ENCODE measurements around the gene SLC45A3.

SLC45A3 gene

GRCh38 chr1:205699416-205699815 is 19.1 kb upstream of the SLC45A3 start:
- no peak for DNase-seq

GRCh38 chr1:205698921-205699320 is 18.6 kb upstream of the SLC45A3 start:
- DNase-seq = no peak

GRCh38 chr1:205693421-205693991 is 13.2 kb upstream of the SLC45A3 start:
- no peak for DNase-seq

DNA sequence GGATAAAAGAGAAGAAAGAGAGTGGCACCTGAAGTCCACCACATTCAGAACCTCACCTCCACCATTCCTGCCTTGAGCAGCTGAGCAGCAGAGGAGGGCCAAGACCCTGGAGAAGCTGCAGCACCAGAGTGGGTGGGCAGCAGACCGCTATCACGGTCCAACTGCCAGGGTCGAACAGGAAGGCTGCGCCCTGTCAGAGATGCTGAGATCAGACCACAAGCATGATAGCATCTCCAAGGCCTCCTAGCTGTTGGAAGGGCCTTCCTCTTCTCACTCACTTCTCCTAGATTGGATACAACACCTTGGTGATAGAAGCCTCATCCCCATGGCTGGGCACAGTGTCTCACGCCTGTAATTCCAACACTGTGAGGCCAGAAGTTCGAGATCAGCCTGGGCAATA is 12.1 kb upstream of the SLC45A3 start:
- DNase-seq = no peak

DNA sequence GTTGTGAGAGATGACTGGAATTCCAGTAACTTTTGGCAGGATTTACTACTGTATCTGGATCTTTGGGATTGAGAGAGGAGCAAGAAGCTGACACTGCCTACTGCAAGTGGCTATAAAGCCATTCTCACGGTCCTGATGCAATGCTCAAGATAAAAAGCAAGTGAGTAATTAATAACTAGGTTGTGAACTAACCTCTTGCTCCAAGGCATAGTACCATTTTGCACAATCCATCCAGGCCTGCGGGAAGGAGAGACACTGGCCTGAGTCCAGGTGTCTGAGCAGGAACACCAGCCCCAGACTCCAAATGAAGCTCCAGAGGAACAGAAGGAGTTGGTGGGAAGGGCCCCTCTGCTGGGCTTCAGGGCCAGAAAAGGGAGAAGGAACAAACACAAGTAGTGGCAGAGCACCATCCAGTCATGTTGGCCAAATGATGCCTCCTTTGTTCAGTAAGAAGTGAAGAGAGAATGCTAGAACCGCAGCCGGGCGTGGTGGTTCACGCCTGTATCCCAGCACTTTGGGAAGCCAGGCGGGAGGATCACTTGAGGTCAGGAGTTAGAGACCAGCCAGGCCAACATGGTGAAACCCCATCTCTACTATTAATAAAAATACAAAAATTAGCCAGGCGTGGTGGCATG is 9.9 kb upstream of the SLC45A3 start:
- no peak for DNase-seq

DNA sequence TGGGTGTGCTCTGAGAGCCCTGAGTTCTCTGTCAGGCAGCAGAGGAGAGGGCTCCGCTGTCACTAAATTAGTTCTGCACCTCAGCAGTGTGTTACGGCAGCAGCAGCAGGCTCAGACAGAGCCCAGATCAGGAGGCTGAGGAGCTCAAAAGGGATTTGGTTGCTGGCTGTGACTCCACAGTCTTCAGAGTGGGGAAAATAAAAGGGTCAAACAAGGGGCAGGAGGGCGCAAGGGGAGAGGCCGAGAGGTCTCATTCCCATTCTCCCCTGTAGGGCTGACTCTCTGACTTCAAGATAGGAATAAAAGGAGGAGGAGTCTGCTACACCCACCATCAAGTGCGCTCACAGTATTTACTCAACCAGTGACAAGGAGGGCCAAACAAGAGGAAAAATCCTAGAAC is 9.2 kb upstream of the SLC45A3 start:
- DNase-seq = no peak

DNA sequence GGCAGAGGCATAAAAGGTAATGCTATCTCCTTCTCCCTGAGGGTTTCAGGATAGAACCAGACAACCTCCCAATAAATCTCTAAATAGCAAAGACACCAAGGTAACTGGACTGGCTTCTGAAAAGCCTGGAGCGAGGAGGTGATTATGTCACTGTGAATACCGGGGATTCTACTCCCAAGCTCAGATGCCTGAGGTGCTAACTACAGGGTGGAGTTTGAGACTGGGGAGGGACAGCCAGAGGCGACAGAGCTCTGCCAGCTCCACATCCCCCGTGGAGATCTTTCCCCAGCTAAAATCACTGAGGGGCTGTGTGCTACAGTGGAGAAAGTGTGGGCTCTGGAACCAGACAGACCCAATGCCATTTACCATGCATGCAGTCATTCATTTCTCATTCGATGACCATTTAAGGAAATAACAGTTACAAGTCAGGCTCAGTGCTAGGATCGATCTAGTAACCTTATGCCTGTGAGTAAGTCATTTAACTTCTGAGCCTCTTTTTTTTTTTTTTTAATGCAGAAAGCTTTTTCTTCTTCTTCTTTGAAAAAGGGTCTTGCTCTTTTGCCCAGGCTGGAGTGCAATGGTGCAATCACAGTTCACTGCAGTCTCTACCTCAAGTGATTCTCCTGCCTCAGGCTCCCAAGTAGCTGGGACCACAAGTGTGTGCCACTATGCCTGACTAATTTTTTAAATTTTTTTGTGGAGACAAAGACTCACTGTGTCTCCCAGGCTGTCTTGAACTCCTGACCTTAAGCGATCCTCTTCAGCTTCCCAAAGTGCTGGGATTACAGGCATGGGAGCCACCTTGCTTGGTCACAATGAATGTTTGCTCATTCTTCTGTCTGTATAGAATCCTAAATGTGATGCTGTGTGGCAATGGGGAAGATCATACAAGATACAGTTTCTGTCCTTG is 8.1 kb upstream of the SLC45A3 start:
- DNase-seq = no peak

DNA sequence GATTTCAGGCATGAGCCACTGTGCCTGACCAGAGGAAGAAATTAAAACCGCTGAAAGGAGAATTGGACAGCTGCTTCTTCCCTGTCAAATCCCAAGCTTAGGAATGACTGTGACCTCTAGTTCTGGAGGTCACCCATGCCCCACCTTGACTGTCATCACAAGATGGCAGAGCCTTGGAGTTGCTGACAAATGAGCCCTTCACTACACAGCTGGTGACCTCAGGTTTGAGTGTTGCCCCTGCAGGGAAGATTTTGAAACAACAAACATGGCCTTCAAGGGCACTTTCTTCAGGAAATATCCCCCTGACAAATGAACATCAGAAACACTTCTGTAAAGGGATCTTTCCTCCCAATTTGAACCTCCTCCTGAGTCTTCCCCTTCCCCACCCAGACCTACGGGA is 6.9 kb upstream of the SLC45A3 start:
- DNase-seq = no peak

- no peak for DNase-seq
Observed at GRCh38 chr1:205681364-205681763, 1.1 kb upstream of the SLC45A3 start.

DNA sequence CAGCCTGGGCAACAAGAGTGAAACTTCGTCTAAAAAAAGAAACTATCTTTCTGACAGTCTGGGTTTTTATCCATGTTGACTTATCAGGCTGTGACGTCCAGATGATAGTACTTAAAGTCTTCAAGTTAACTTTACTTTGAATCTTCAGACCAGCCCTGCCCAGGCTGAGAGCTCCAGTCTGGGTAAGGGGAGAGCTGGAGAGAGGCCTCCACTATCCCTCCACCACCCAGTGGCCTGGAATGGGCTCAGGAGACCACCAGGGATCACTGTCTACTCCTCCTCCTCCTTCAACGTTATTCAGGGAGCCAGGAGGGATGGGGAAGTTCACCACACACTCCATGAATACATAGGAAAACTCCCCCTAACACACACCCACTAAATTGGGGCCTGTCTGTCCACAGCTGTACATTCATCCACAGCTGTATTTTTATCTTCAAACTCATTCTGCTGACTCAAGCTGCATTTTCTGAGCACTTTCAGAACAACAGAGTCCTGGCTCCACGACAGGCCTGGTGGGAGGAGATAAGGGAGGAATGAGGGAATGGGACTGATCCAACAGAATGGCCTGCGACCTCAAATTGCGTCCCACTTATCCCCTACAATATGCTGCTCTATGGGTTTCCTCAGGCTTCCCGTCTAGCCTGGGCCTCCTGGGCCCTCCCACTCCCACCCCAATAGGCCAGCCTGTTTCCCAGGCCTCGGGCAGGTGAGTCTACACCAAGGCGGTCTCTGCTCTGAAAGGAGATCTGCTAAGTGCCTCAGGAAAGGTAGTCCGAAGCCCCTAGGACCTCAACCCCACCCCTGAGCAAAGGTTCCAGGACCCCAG is 1.8 kb downstream of the SLC45A3 start:
- no peak for DNase-seq

DNA sequence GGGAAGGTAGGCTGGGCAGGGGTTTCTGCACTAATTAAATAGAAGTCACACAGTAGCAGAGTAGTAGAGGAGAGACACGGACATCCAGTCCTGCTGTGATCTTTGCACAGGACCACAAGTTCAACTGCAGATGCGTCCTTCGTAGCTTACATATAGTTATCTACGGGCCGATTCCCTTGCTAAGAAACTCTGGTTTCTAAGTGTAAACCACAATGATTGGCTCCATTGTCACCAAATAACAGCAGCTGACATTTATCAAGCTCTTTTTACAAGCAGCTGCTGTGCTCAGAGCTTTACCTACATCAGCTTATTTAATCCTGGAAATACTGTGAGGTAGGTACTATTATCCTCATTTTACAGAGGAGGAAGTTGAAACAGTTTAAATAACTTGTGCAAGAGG is 3.1 kb downstream of the SLC45A3 start:
- DNase-seq = no peak

DNA sequence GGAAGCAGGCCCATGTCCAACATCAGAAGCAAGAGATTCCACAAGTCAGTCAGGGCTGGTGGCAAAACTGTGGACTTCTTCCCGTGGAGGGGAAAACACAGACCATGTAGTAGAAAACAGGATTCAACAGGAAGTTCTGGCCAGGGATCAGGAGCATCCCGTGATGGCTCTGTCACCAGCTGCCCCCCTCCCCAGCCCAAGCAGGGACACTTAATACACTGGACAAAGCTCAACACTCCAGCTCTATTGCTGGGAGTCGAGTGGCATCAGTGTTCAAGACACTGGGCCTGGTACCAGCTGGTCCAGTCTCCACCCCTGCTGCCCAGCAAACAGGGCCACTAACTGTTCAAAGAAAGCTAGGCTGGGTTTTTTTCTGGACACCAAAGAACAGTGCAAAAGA is 3.7 kb downstream of the SLC45A3 start:
- no peak for DNase-seq

DNA sequence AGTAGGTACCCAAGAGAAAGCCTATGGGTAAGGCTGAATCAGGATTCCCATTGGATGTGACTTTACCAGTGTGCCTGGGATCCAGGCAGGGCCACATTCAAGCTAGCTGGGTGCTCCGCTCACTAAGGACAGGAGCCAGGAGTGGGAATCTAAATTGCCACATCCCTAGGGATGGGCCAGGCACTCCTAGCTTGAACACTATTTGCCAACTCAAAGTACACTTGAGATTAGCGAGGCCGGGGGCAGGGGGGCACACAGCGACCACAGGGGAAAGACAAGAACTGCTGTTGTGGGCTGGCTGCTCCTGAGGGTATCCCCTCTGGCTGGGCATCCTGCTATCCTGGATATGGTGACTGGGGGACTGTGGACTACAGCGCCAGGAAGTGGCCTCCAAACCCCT is 4.3 kb downstream of the SLC45A3 start:
- DNase-seq = no peak

DNA sequence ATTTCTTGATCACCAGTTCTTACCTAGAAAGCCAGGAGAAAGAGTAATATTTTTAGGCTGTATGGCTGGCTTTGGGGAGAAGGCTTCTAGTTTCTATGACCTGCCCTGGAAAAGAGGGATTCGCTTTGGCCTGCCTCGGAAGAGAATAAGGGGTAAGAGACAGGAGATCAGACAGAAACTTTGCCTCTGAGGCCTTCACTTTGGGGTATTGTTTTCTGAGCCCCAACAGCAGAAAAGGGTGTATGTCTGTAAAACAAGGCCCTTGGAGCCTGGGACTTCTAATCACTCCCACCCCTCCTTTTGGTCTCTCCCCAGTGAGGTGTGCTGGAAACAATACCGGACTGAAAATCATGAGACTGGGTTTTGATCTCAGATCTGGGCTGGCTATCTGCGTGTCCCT is 5.1 kb downstream of the SLC45A3 start:
- DNase-seq = no peak

DNA sequence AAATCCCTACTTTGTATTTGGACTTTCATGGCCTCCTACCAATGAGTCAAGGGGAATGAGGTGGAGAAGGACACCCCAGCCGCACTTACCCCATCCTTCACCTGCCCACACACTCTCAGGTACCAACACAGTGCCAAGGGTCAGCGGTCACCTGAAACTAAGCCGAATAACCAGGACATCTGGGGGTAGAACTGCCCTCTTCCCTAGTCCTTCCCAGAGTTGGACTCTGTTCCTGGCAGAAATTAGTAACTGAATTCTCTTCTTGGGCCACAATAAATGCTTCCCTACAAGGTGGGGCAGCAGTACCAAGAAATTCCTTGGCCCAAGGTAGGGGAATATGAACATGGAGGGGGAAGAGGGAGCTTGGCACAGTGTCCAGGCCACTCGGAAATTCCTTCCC is 7.3 kb downstream of the SLC45A3 start:
- no peak for DNase-seq

DNA sequence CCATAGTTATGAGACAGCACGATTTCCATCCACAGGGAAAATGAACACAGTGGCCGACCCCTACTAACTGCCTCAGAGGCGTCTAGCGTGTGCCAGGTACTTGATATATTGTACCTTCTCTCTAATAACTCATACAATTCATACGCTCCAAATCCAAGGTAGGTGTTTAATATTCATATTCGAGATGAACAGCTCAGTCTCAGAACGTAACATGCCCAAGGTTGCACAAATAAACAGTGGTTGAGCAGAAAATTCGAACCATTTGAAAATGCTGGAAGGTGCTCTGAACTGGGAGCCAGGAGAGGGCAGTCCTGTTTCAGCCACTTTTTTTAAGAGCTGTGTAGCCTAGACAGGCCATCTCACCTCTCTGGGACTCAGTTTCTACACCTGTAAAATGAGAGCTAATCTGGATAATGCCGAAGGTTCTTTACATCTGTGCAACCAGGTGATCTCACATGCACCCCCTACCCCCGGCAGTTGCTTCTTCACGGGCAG is 7.9 kb downstream of the SLC45A3 start:
- no peak for DNase-seq

GRCh38 chr1:205670611-205671430 is 9.5 kb downstream of the SLC45A3 start:
- DNase-seq = no peak

DNA sequence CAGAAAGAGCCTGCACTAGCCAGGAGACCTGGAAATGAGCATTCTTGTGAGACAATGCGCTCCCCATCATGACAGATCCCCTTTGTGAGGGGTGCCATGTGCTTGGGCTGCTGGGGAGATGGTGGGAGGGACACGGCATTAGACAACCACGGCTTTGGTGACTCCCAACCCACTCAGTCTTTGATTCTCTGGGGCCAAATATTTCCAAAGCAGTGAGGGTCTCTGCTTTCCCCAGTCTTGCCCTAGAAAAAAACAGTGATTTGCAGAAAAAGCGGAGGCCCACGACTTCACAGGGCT is 10.2 kb downstream of the SLC45A3 start:
- DNase-seq = no peak

GRCh38 chr1:205669341-205670149 is 10.8 kb downstream of the SLC45A3 start:
- DNase-seq = no peak

- DNase-seq = no peak
Observed at GRCh38 chr1:205668951-205669340, 11.4 kb downstream of the SLC45A3 start.

DNA sequence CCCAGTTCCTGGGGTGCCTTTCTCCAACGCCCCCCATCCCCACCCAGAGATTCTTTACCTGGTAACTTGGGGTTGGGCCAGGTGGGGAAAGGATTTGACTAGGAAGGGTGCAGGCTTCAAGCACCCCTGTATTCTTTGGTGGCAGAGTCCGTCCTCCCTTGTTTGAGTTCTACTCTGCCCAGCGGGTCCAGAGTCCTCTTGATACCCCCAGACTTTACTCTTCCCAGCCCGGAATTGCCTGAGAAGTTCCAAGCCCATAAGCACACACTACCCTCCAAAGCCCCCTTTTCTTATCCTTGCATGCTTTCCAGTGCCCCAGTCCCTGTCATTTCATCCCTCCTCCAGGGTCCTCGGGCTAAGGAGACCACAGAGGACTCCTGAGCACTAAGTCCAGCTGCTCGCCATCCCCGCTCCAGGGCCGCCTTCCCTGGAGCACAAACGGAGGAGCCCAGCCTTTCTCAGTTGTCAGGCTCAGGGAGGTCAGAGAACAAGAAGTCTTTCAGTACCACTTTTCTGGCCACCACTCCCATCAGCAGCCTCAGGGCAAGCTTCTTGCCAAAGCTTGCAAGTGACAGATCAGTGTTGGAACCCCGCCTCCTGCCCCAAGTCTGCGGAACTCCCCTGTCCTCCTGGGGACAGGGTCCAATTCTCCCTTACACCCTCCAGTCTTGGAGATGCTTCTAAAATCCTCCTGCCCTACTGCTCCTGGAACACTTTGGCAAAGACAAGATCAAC is 12.2 kb downstream of the SLC45A3 start:
- DNase-seq = no peak

Data from stimulated activated CD4-positive, alpha-beta T cell treated with anti-CD3 and anti-CD28 coated beads, Interleukin-4, amount 100 ng/mL, for 4 hours (primary cell).